GM12878 (cell line): ENCODE measurements around the gene HSPA1B. TPM values are rescaled to one million over a fixed set of nuclear protein-coding genes. Genes with fewer than 3 reads are reported as not detected.

Source experiments
- BMI1 ChIP-seq: fragments of 450-650 bp; IDR thresholded peaks from 2 replicates; pipeline ENCODE4 v1.6.1; 2016; ENCODE audit warnings: mild to moderate bottlenecking, moderate library complexity, borderline replicate concordance
- CBFB ChIP-seq: IDR thresholded peaks from 2 replicates; pipeline ENCODE4 v1.6.1; 2016; ENCODE audit warnings: antibody characterized with exemption, low read depth
- CHD2 ChIP-seq: IDR thresholded peaks from 2 replicates; pipeline ENCODE4 v1.6.1; 2011; ENCODE audit warnings: low read depth, low read length, improper control_type of control experiment, borderline replicate concordance
- E2F4 ChIP-seq: IDR thresholded peaks from 2 replicates; pipeline ENCODE4 v1.6.1; 2012; ENCODE audit warnings: low read depth, low read length, improper control_type of control experiment
- E2F8 ChIP-seq: fragments of 450-650 bp; IDR thresholded peaks from 2 replicates; pipeline ENCODE4 v1.6.1; 2018; ENCODE audit warnings: mild to moderate bottlenecking, low read depth, moderate library complexity; ENCODE audit not compliant: partially characterized antibody
- ETV6 ChIP-seq, 2 experiments: fragments of 450-650 bp in 1 of 2; IDR thresholded peaks in 1 of 2; conservative IDR thresholded peaks in 1 of 2; 2 replicates each; pipeline ENCODE4 v1.6.1; 2014; ENCODE audit warnings: antibody characterized with exemption in 1 of 2, borderline replicate concordance in 1 of 2, low read depth in 1 of 2, mild to moderate bottlenecking in 1 of 2, moderate library complexity in 1 of 2
- FOS ChIP-seq: IDR thresholded peaks from 3 replicates; pipeline ENCODE4 v1.6.1; 2011; ENCODE audit warnings: borderline replicate concordance; ENCODE audit not compliant: insufficient read length; ENCODE audit errors: extremely low read depth
- HDAC2 ChIP-seq: fragments of 200-600 bp; sonication (generic); IDR thresholded peaks from 2 replicates; pipeline ENCODE4 v1.6.1; 2017
- MTA2 ChIP-seq: fragments of 450-650 bp; IDR thresholded peaks from 2 replicates; pipeline ENCODE4 v1.6.1; 2016; ENCODE audit warnings: low read depth, mild to moderate bottlenecking, moderate library complexity
- NKRF ChIP-seq: fragments of 450-650 bp; conservative IDR thresholded peaks from 2 replicates; pipeline ENCODE4 v1.6.1; 2017; ENCODE audit warnings: mild to moderate bottlenecking, moderate library complexity
- NR2F1 ChIP-seq: fragments of 450-650 bp; conservative IDR thresholded peaks from 2 replicates; pipeline ENCODE4 v1.6.1; 2017; ENCODE audit warnings: mild to moderate bottlenecking
- NRF1 ChIP-seq: conservative IDR thresholded peaks from 2 replicates; pipeline ENCODE4 v1.6.1; 2011; ENCODE audit warnings: mild to moderate bottlenecking, low read depth, low read length, improper control_type of control experiment
- RAD21 ChIP-seq: IDR thresholded peaks from 2 replicates; pipeline ENCODE4 v1.6.1; 2011; ENCODE audit warnings: mild to moderate bottlenecking, low read depth, low read length, moderate library complexity; ENCODE audit not compliant: insufficient read depth
- SRF ChIP-seq, 2 experiments: IDR thresholded peaks; 2 replicates each; pipeline ENCODE4 v1.6.1; 2011; ENCODE audit warnings: low read depth in 2 of 2, low read length in 2 of 2, mild to moderate bottlenecking in 1 of 2, moderate library complexity in 1 of 2
- USF1 ChIP-seq: IDR thresholded peaks from 2 replicates; pipeline ENCODE4 v1.6.1; 2011; ENCODE audit warnings: borderline replicate concordance, low read depth, mild to moderate bottlenecking, moderate library complexity, mixed read lengths, low read length; ENCODE audit not compliant: insufficient read depth; ENCODE audit errors: extremely low read length
- WRNIP1 ChIP-seq: IDR thresholded peaks from 2 replicates; pipeline ENCODE4 v1.6.1; 2011; ENCODE audit warnings: low read depth, low read length, improper control_type of control experiment, borderline replicate concordance
- YBX1 ChIP-seq: fragments of 450-650 bp; IDR thresholded peaks from 2 replicates; pipeline ENCODE4 v1.6.1; 2016; ENCODE audit warnings: antibody characterized with exemption
- polyA plus RNA-seq, 11 experiments: library from polyadenylated mRNA; depleted of rRNA in 4 of 11; unstranded in 6 of 11; stranded (reverse) in 5 of 11; fragments of >200 nt; fragmentation: Nextera tagmentation in 4 of 11; fragmentation: Illumina TruSeq in 1 of 11; extraction: Ambion mirVana in 4 of 11; extraction: Trizol in 1 of 11; gene quantifications; 1 replicate in 1 of 11; 2 replicates in 10 of 11; pipeline versions ENCODE4 v1.2.1 to v1.2.3, GENCODE V29; 2011 to 2016; ENCODE audit warnings: inconsistent platforms in 2 of 11, missing spikeins in 2 of 11, low read depth in 1 of 11
- total RNA-seq, 4 experiments: library from RNA; depleted of rRNA in 3 of 4; stranded (reverse); fragments of >200 nt in 3 of 4; fragmentation: Illumina TruSeq in 1 of 4; extraction: Trizol in 1 of 4; gene quantifications; 2 replicates each; pipeline versions ENCODE4 v1.2.1 to v1.2.3, GENCODE V29; 2013 to 2021
- TF ChIP-seq, protein P1 (sequence below): fragments of 150-350 bp; IDR thresholded peaks from 2 replicates; pipeline ENCODE4 v1.6.1; 2014; ENCODE audit warnings: mild to moderate bottlenecking, low read depth, low read length
- TF ChIP-seq, protein P2 (sequence below): IDR thresholded peaks from 2 replicates; pipeline ENCODE4 v1.6.1; 2012; ENCODE audit warnings: low read depth, low read length, improper control_type of control experiment
- TF ChIP-seq, protein P3 (sequence below): IDR thresholded peaks from 2 replicates; pipeline ENCODE4 v1.6.1; 2011; ENCODE audit warnings: low read depth, mild to moderate bottlenecking, low read length, moderate library complexity, borderline replicate concordance; ENCODE audit errors: extremely low read depth

The HSPA1B gene
- total and polyA plus RNA-seq, 10 of the 15 experiments (the other 5 are each of a cell fraction or from before 2014, with no cell fraction given) = 0.11 to 40.5 (median 12.8) TPM

DNA sequence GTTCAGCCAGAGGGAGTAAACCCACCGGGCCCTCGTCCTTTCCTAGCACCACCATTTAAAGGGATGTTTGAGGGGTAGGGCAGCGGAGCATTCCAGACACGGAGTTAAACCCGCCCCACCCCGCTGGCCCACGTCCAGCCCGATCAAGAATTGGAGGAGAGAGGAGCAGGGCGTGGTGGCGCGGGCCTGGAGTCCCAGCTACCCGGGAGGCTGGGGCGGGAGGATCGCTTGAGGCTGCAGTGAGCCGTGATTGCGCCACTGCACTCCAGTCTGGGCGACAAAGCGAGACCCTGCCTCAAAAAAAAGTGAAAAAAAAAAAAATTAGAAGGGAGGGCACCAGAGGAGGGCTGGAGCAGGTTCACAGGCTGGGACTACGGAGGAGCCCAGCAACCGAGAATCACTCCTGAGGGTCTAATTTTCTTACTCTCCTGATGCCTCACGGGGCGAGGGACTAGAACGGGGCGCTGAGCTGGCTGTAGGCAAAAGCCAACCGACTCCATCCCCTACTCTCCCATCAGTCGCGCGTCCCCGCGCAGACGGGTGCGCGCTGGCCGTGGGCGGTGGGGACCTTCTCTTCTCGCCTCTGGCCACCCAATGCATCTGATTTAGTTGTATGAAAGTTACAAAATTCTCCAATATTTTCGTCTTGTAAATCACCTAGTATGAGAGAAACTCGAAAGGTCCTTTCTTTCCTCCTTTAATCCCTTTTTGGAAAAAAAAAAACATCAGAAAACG, 6.1 kb upstream of the HSPA1B start (continued):
- TF ChIP-seq NKRF = no peak
- TF ChIP-seq CBFB = no peak; the same call in 1 of the 2 replicates
- TF ChIP-seq, protein P1, sequence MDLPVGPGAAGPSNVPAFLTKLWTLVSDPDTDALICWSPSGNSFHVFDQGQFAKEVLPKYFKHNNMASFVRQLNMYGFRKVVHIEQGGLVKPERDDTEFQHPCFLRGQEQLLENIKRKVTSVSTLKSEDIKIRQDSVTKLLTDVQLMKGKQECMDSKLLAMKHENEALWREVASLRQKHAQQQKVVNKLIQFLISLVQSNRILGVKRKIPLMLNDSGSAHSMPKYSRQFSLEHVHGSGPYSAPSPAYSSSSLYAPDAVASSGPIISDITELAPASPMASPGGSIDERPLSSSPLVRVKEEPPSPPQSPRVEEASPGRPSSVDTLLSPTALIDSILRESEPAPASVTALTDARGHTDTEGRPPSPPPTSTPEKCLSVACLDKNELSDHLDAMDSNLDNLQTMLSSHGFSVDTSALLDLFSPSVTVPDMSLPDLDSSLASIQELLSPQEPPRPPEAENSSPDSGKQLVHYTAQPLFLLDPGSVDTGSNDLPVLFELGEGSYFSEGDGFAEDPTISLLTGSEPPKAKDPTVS = no peak
- TF ChIP-seq E2F8 = peak; percentile 79
- TF ChIP-seq WRNIP1 = no peak
- TF ChIP-seq E2F4 = no peak
- no peak for TF ChIP-seq FOS
- no peak for TF ChIP-seq MTA2
- no peak for TF ChIP-seq YBX1
- no peak for TF ChIP-seq HDAC2
- TF ChIP-seq, protein P2, sequence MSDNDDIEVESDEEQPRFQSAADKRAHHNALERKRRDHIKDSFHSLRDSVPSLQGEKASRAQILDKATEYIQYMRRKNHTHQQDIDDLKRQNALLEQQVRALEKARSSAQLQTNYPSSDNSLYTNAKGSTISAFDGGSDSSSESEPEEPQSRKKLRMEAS = no peak
- TF ChIP-seq, protein P3, sequence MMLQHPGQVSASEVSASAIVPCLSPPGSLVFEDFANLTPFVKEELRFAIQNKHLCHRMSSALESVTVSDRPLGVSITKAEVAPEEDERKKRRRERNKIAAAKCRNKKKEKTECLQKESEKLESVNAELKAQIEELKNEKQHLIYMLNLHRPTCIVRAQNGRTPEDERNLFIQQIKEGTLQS = no peak
- no peak for TF ChIP-seq NR2F1
- TF ChIP-seq ETV6 (conservative IDR thresholded peaks at IDR 0.05 in 1 of 2, IDR thresholded peaks at IDR 0.05 in 1 of 2; ENCODE audit: borderline replicate concordance in 1 of 2, low read depth in 1 of 2) = no peak
- no peak for TF ChIP-seq USF1
- no peak for TF ChIP-seq SRF (IDR thresholded peaks at IDR 0.05; ENCODE audit: low read depth in 2 of 2, low read length in 2 of 2)
- TF ChIP-seq RAD21 = no peak
- no peak for TF ChIP-seq CHD2
- TF ChIP-seq BMI1 = no peak
- no peak for TF ChIP-seq NRF1
